ENCODE results near the gene FN3KRP. TPM values are rescaled to one million over a fixed set of nuclear protein-coding genes. Genes with fewer than 3 reads are reported as not detected.

Gene FN3KRP
- total RNA-seq, 1 donor from 2014 or later = 28.1 TPM

DNA sequence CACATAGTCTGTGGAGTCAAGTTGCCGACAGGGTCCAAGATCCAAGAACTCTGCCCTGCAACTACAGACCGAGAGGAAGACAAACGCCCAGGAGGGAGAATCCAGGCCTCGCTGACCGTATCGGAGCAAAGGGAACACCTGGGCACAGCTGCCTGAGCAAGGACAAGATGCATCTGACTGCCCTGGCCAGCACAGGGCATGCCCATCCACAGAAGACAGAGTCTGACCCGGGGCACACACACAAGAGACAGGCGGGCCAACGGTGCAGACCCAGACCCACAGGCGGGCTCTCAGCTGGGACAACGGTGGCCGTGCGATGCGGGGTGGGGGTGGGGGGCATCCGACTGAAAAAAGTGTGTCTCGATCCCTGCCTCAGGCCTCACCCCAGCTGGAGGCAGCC lies 24.2 kb upstream of the FN3KRP start:
- Mint-ChIP-seq H3K36me3 (ENCODE audit: unreplicated experiment) (peaks cover 16% of the 10 kb centered on the region), H3K27me3 (ENCODE audit: unreplicated experiment) (peaks cover 6% of the 10 kb centered on the region), H3K9me3 (ENCODE audit: unreplicated experiment) (peaks cover 10% of the 10 kb centered on the region), H3K4me1 (ENCODE audit: low read depth, unreplicated experiment) (peaks cover 2% of the 10 kb centered on the region), H3K27ac (ENCODE audit: unreplicated experiment) (no peak overlapping the region), H3K4me3 (ENCODE audit: unreplicated experiment) (no peak overlapping the region)
- no peak for DNase-seq
- TF ChIP-seq, protein P1, sequence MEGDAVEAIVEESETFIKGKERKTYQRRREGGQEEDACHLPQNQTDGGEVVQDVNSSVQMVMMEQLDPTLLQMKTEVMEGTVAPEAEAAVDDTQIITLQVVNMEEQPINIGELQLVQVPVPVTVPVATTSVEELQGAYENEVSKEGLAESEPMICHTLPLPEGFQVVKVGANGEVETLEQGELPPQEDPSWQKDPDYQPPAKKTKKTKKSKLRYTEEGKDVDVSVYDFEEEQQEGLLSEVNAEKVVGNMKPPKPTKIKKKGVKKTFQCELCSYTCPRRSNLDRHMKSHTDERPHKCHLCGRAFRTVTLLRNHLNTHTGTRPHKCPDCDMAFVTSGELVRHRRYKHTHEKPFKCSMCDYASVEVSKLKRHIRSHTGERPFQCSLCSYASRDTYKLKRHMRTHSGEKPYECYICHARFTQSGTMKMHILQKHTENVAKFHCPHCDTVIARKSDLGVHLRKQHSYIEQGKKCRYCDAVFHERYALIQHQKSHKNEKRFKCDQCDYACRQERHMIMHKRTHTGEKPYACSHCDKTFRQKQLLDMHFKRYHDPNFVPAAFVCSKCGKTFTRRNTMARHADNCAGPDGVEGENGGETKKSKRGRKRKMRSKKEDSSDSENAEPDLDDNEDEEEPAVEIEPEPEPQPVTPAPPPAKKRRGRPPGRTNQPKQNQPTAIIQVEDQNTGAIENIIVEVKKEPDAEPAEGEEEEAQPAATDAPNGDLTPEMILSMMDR (IDR thresholded peaks at IDR 0.05; ENCODE audit: partially characterized antibody, unreplicated experiment) = no peak

DNA sequence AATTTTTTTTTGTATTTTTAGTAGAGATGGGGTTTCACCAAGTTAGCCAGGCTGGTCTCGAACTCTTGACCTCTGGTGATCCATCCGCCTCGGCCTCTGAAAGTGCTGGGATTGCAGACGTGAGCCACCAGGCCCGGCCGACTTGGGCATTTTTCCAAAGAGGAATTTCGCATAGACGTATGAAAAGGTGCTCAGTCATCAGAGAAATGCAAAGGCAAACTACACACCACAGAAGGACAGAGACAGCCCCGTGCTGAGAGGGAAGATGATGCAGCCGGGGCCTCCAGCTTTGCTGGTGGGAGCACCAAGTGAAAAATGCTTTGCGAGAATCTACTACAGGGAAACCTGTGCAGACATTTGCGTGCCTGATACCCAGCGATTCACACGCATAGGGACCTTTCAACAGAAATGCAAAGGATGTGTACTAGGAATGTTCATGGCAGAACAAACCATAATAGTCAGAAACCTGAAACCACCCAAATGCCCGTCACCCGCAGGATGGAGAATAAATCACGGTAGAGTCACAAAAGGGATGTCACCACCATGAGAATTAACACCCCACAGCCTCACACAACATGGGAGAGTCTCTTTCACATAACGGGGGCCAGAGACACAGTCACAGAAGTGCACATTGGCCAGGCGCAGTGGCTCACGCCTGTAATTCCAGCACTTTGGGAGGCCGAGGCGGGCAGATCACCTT lies 23.2 kb upstream of the FN3KRP start:
- Mint-ChIP-seq H3K4me1 (ENCODE audit: low read depth, unreplicated experiment) (peaks cover 2% of the 10 kb centered on the region), H3K27ac (ENCODE audit: unreplicated experiment) (no peak overlapping the region), H3K36me3 (ENCODE audit: unreplicated experiment) (peaks cover 16% of the 10 kb centered on the region), H3K4me3 (ENCODE audit: unreplicated experiment) (no peak overlapping the region), H3K27me3 (ENCODE audit: unreplicated experiment) (peaks cover 8% of the 10 kb centered on the region), H3K9me3 (ENCODE audit: unreplicated experiment) (peaks cover 10% of the 10 kb centered on the region)
- DNase-seq = no peak
- TF ChIP-seq, protein P1 (IDR thresholded peaks at IDR 0.05; ENCODE audit: partially characterized antibody, unreplicated experiment) = no peak

DNA sequence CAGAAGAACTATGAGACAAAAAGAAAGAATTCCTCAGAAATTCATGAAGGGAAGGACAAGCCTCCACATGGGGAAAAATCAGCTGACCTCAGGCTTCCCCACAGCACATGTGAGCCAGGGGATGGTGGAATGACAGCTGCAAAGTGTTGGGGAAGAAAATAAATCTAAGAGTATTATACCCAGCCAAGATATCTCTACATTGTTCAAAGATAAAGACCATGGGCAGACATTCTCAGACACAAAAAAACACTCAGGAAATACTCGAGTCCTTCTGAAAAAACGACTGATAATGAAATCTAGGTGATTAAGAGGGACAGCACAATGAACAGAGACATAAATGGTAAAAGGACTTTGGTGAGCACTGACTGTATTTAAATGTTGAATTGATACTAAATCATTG lies 21.9 kb upstream of the FN3KRP start:
- Mint-ChIP-seq H3K9me3 (ENCODE audit: unreplicated experiment) (peaks cover 14% of the 10 kb centered on the region), H3K4me1 (ENCODE audit: low read depth, unreplicated experiment) (peaks cover 2% of the 10 kb centered on the region), H3K27me3 (ENCODE audit: unreplicated experiment) (peaks cover 10% of the 10 kb centered on the region), H3K4me3 (ENCODE audit: unreplicated experiment) (no peak overlapping the region), H3K36me3 (ENCODE audit: unreplicated experiment) (peaks cover 16% of the 10 kb centered on the region), H3K27ac (ENCODE audit: unreplicated experiment) (no peak overlapping the region)
- TF ChIP-seq, protein P1 (IDR thresholded peaks at IDR 0.05; ENCODE audit: partially characterized antibody, unreplicated experiment) = no peak
- no peak for DNase-seq

DNA sequence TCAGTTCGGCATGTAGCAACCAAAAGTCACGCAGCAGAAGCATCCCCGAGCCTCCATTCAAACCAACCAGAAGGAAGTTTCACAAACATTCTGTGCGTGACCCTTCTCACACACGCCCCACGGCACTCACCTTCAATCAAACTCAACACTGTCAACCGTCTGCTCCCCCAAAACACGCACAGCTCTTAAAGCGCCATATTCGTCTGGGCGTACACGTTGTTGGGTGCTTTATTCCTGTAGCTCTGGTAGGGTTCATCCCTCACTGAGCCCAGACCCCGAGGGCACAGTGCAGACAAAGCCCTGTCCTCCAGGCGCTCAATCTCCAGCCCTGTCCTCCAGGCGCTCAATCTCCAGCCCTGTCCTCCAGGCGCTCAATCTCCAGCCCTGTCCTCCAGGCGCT lies 20.2 kb upstream of the FN3KRP start:
- H3K36me3 Mint-ChIP-seq (ENCODE audit: unreplicated experiment) = peaks cover 12% of the 10 kb centered on the region
- TF ChIP-seq, protein P1 (IDR thresholded peaks at IDR 0.05; ENCODE audit: partially characterized antibody, unreplicated experiment) = no peak
- H3K9me3 Mint-ChIP-seq (ENCODE audit: unreplicated experiment) = peaks cover 13% of the 10 kb centered on the region
- peaks cover 10% of the 10 kb centered on the region for H3K27me3 Mint-ChIP-seq (ENCODE audit: unreplicated experiment)
- H3K4me1 Mint-ChIP-seq (ENCODE audit: low read depth, unreplicated experiment) = no peaks in the 10 kb centered on the region
- no peak for DNase-seq
- no peak overlapping the region for H3K27ac Mint-ChIP-seq (ENCODE audit: unreplicated experiment)
- no peak overlapping the region for H3K4me3 Mint-ChIP-seq (ENCODE audit: unreplicated experiment)

Data from glutamatergic neuron (in vitro differentiated cells).